Neural progenitor cell (in vitro differentiated cells): Measurements from ENCODE around the gene TSBP1. TPM values are rescaled to one million over a fixed set of nuclear protein-coding genes. Genes with fewer than 3 reads are reported as not detected.

ENCODE experiments used
- DNase-seq: peaks from one replicate; pipeline ENCODE4 v3.0.0-alpha.2; 2016; ENCODE audit warnings: low spot score
- H2AFZ ChIP-seq: fragments of 200-600 bp; sonication (generic); replicated peaks from 2 replicates; pipeline ENCODE4 v1.6.1; 2016; ENCODE audit warnings: antibody characterized with exemption
- H3F3A ChIP-seq: fragments of 200-600 bp; sonication (generic); 2 replicates; pipeline ENCODE4 v1.6.1; 2016; ENCODE audit warnings: antibody characterized with exemption, low read depth
- H3K27ac ChIP-seq: fragments of 200-600 bp; sonication (generic); 2 replicates; pipeline ENCODE4 v1.5.1; 2016; ENCODE audit warnings: mild to moderate bottlenecking
- H3K27me3 ChIP-seq: fragments of 200-600 bp; sonication (generic); 2 replicates; pipeline ENCODE4 v1.6.1; 2016; ENCODE audit warnings: mild to moderate bottlenecking, moderate library complexity
- H3K36me3 ChIP-seq: fragments of 200-600 bp; sonication (generic); 2 replicates; pipeline ENCODE4 v1.5.1; 2016
- H3K4me1 ChIP-seq: fragments of 200-600 bp; sonication (generic); 2 replicates; pipeline ENCODE4 v1.6.1; 2016; ENCODE audit warnings: mixed run types
- H3K4me2 ChIP-seq: fragments of 200-600 bp; sonication (generic); 2 replicates; pipeline ENCODE4 v1.6.1; 2016
- H3K4me3 ChIP-seq: fragments of 200-600 bp; sonication (generic); 2 replicates; pipeline ENCODE4 v1.5.1; 2016
- H3K79me2 ChIP-seq: fragments of 200-600 bp; sonication (generic); 2 replicates; pipeline ENCODE4 v1.6.1; 2016; ENCODE audit warnings: low read depth
- H3K9ac ChIP-seq: fragments of 200-600 bp; sonication (generic); 2 replicates; pipeline ENCODE4 v1.6.1; 2016
- H3K9me3 ChIP-seq: fragments of 200-600 bp; sonication (generic); 2 replicates; pipeline ENCODE4 v1.5.1; 2016; ENCODE audit warnings: low read depth
- H4K20me1 ChIP-seq: fragments of 200-600 bp; sonication (generic); 2 replicates; pipeline ENCODE4 v1.6.1; 2016; ENCODE audit warnings: low read depth
- H3K27ac Mint-ChIP-seq: 3 replicates; pipeline ENCODE4 v1.8.0; 2021; ENCODE audit warnings: mixed read lengths
- H3K27me3 Mint-ChIP-seq: 2 replicates; pipeline ENCODE4 v1.8.0; 2022; ENCODE audit warnings: low read depth, mild to moderate bottlenecking, inconsistent platforms, moderate library complexity, mixed read lengths; ENCODE audit not compliant: insufficient read depth
- H3K36me3 Mint-ChIP-seq: 3 replicates; pipeline ENCODE4 v1.8.0; 2021; ENCODE audit warnings: mixed read lengths
- H3K4me1 Mint-ChIP-seq: 3 replicates; pipeline ENCODE4 v1.8.0; 2021; ENCODE audit warnings: mixed read lengths
- H3K4me3 Mint-ChIP-seq: 3 replicates; pipeline ENCODE4 v1.8.0; 2021; ENCODE audit warnings: mild to moderate bottlenecking, moderate library complexity, mixed read lengths
- H3K9me3 Mint-ChIP-seq: 3 replicates; pipeline ENCODE4 v1.8.0; 2020; ENCODE audit warnings: mixed read lengths
- EZH2 ChIP-seq: fragments of 200-600 bp; sonication (generic); IDR thresholded peaks from 2 replicates; pipeline ENCODE4 v1.6.1; 2017; ENCODE audit warnings: antibody characterized with exemption, mild to moderate bottlenecking, moderate library complexity
- EZH2phosphoT487 ChIP-seq: fragments of 200-600 bp; sonication (generic); IDR thresholded peaks from 2 replicates; pipeline ENCODE4 v1.6.1; 2017; ENCODE audit warnings: antibody characterized with exemption
- total RNA-seq: library from RNA; depleted of rRNA; stranded (reverse); fragments of >200 nt; gene quantifications from 2 replicates; pipeline ENCODE4 v1.2.3, GENCODE V29; 2015; ENCODE audit warnings: low replicate concordance
- TF ChIP-seq, protein P1 (sequence below): fragments of 200-600 bp; sonication (generic); IDR thresholded peaks from 2 replicates; pipeline ENCODE4 v1.5.1; 2017; ENCODE audit warnings: antibody characterized with exemption, mild to moderate bottlenecking

Gene TSBP1
- total RNA-seq, 1 donor from 2014 or later: not detected

DNA sequence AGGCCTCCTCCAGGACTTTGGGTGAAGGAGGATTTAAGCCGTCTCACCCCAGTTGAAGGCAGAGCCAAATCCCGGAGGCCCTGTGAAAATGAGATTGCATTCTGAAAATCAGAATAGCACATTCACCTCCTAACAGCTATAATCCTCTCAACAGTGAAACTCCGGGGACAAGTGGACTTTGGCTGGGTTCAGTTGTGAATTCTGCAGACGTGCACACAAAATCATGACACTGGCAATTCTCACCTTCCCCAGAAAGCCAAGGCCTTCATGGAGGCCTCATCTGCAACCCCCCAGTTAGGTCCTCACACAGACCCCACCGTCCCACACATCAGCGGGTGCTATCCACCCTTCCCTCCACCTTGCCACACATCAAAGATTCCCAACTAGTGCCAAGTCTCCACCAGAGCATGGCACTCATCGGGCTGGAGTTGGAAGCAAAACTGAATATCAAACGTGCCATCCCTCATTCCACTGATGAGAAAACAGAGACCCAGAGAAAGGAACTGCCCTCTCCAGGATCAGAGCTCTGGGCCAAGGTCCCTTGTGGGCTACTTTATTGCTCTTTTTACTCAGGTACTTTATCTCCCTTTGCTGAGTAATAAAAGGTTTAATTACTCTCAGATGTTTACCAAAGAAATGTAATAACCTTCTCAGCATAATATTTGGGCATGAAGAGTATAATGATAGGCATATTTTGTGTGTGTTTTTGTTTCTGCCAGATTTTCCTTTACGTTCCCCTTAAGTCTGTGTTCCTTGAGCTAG is 40.0 kb upstream of the TSBP1 start:
- Histone ChIP-seq H3K36me3 (no peaks in the 10 kb centered on the region), H4K20me1 (no peaks in the 10 kb centered on the region), H3K4me3 (no peak overlapping the region), H3F3A (no peaks in the 10 kb centered on the region), H3K27me3 (peaks cover 31% of the 10 kb centered on the region), H2AFZ (no peak overlapping the region), H3K27ac (no peak overlapping the region), H3K4me1 (peaks cover 10% of the 10 kb centered on the region), H3K9ac (no peak overlapping the region), H3K9me3 (no peaks in the 10 kb centered on the region), H3K4me2 (no peak overlapping the region), H3K79me2 (no peaks in the 10 kb centered on the region)
- no peak overlapping the region for H3K4me3 Mint-ChIP-seq
- H3K27me3 Mint-ChIP-seq: peaks cover 10% of the 10 kb centered on the region
- DNase-seq: no peak
- H3K36me3 Mint-ChIP-seq: no peaks in the 10 kb centered on the region
- no peaks in the 10 kb centered on the region for H3K9me3 Mint-ChIP-seq
- H3K4me1 Mint-ChIP-seq: peaks cover 10% of the 10 kb centered on the region
- TF ChIP-seq EZH2phosphoT487: no peak
- TF ChIP-seq, protein P1, sequence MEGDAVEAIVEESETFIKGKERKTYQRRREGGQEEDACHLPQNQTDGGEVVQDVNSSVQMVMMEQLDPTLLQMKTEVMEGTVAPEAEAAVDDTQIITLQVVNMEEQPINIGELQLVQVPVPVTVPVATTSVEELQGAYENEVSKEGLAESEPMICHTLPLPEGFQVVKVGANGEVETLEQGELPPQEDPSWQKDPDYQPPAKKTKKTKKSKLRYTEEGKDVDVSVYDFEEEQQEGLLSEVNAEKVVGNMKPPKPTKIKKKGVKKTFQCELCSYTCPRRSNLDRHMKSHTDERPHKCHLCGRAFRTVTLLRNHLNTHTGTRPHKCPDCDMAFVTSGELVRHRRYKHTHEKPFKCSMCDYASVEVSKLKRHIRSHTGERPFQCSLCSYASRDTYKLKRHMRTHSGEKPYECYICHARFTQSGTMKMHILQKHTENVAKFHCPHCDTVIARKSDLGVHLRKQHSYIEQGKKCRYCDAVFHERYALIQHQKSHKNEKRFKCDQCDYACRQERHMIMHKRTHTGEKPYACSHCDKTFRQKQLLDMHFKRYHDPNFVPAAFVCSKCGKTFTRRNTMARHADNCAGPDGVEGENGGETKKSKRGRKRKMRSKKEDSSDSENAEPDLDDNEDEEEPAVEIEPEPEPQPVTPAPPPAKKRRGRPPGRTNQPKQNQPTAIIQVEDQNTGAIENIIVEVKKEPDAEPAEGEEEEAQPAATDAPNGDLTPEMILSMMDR: no peak
- H3K27ac Mint-ChIP-seq: no peak overlapping the region

DNA sequence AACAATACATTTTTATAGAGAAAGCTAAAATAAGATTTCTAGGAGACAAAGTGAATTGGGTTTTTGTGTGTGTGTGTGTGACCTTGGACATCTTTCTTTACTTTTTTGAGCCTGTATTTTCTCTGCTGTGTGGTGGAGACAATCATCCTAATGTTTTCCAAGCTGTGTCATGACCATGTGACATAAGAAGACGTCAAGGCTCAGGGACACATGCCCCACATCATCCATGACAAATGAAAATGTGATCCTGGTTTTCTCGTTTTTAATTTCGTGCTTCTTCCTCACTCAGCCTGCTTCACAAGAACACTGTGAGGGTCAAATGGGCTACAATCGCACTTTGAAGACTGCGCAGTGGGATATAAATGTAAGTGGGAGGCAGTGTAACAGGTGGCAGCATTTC is 39.2 kb upstream of the TSBP1 start:
- Histone ChIP-seq H3K9ac (no peak overlapping the region), H3K9me3 (no peaks in the 10 kb centered on the region), H3F3A (no peaks in the 10 kb centered on the region), H3K79me2 (no peaks in the 10 kb centered on the region), H3K27ac (no peak overlapping the region), H2AFZ (no peak overlapping the region), H3K27me3 (peaks cover 28% of the 10 kb centered on the region), H3K36me3 (no peaks in the 10 kb centered on the region), H3K4me1 (peaks cover 13% of the 10 kb centered on the region), H4K20me1 (no peaks in the 10 kb centered on the region), H3K4me2 (no peak overlapping the region), H3K4me3 (no peak overlapping the region)
- Mint-ChIP-seq H3K4me1 (peaks cover 10% of the 10 kb centered on the region), H3K36me3 (no peaks in the 10 kb centered on the region), H3K27ac (no peak overlapping the region), H3K9me3 (no peaks in the 10 kb centered on the region), H3K27me3 (peaks cover 10% of the 10 kb centered on the region), H3K4me3 (no peak overlapping the region)
- DNase-seq: no peak
- TF ChIP-seq, protein P1: no peak
- TF ChIP-seq EZH2 (no peak), EZH2phosphoT487 (no peak)

DNA sequence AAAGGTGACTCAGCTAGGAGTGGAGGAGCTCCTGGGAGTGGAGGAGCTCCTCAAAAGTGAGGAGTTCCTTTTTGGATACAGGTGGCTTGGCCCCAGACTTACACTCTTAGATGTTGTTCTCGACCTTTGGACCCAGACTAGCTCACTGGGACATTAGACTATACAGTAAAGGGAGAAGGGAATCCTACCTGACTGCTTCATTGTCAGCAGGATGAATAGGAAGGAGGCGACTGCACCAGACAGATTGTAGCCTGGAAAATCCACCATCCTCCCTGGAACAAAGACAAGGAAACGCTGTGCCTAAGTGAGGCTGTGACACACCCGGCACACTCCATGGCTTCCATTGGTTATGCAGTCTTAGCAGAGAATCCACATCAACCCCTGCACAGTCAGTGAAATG is 35.2 kb upstream of the TSBP1 start, which contains the start of gene BTNL2:
Gene BTNL2 (minus strand): TSS at position 325 of the 400 bp plus-strand sequence. CDS start 58 bp downstream, at position 267.
- Histone ChIP-seq H3F3A (no peaks in the 10 kb centered on the region), H3K79me2 (no peaks in the 10 kb centered on the region), H3K9me3 (no peaks in the 10 kb centered on the region), H4K20me1 (no peaks in the 10 kb centered on the region), H3K9ac (no peak within 1 kb of the TSS), H3K27ac (no peak within 1 kb of the TSS), H2AFZ (peak within 1 kb of the TSS; percentile 60), H3K36me3 (no peaks in the 10 kb centered on the region), H3K27me3 (no peaks in the 10 kb centered on the region), H3K4me3 (no peak within 1 kb of the TSS), H3K4me1 (peaks cover 13% of the 10 kb centered on the region), H3K4me2 (no peak within 1 kb of the TSS)
- Mint-ChIP-seq H3K36me3 (no peaks in the 10 kb centered on the region), H3K4me3 (no peak within 1 kb of the TSS), H3K4me1 (peaks cover 3% of the 10 kb centered on the region), H3K27me3 (peaks cover 2% of the 10 kb centered on the region), H3K27ac (no peak within 1 kb of the TSS), H3K9me3 (no peaks in the 10 kb centered on the region)
- no peak for DNase-seq
- TF ChIP-seq EZH2 (no peak), EZH2phosphoT487 (no peak)
- TF ChIP-seq, protein P1: no peak
